Stomach (tissue), 9 donors: ENCODE measurements around the gene PAXIP1. TPM values are rescaled to one million over a fixed set of nuclear protein-coding genes. Genes with fewer than 3 reads are reported as not detected.
"Not testable (repeated sequence)": the region's sequence is repeated elsewhere in the genome, so short reads cannot be mapped to it uniquely, and the experiment has no call there.

ENCODE experiments used
- DNase-seq, 2 donors: peaks; one replicate each; pipeline versions ENCODE4 v3.0.0 to v3.0.0-alpha.2; 2013 to 2019
- H3K27ac ChIP-seq, 5 donors: fragments of 200-600 bp in 4 of 5; sonication (generic) in 4 of 5; one replicate each; pipeline ENCODE4 v1.5.1; 2013 to 2019; ENCODE audit warnings: mild to moderate bottlenecking in 1 of 5, moderate library complexity in 1 of 5
- H3K27me3 ChIP-seq, 3 donors: fragments of 200-600 bp; sonication (generic); one replicate each; pipeline ENCODE4 v1.5.1; 2017 to 2019; ENCODE audit warnings: mixed run types in 1 of 3
- H3K36me3 ChIP-seq, 4 donors: fragments of 200-600 bp; sonication (generic); 1 replicate in 3 of 4; 2 replicates in 1 of 4; pipeline ENCODE4 v1.5.1; 2016 to 2019
- H3K4me1 ChIP-seq, 4 donors: fragments of 200-600 bp; sonication (generic); one replicate each; pipeline ENCODE4 v1.5.1; 2016 to 2019
- H3K4me3 ChIP-seq, 4 donors: fragments of 200-600 bp; sonication (generic) in 3 of 4; one replicate each; pipeline ENCODE4 v1.5.1; 2016 to 2019; ENCODE audit warnings: mild to moderate bottlenecking in 1 of 4
- H3K9me3 ChIP-seq, 4 donors: fragments of 200-600 bp; sonication (generic); one replicate each; pipeline ENCODE4 v1.5.1; 2016 to 2019
- CTCF ChIP-seq, 7 experiments: fragments of 450-650 bp in 4 of 7; fragments of 200-600 bp in 3 of 7; sonication (generic) in 3 of 7; IDR thresholded peaks; one replicate each; pipeline ENCODE4 v1.5.1; 2016 to 2019; ENCODE audit warnings: antibody characterized with exemption in 7 of 7, control low read depth in 2 of 7, mild to moderate bottlenecking in 1 of 7
- EP300 ChIP-seq: sonication (generic); formaldehyde crosslinking; IDR thresholded peaks from one replicate; pipeline ENCODE4 v1.6.1; 2017; ENCODE audit warnings: antibody characterized with exemption
- POLR2A ChIP-seq, 4 donors: fragments of 450-650 bp; IDR thresholded peaks; one replicate each; pipeline ENCODE4 v1.6.1; 2016; ENCODE audit warnings: antibody characterized with exemption in 4 of 4, control low read depth in 2 of 4, mild to moderate bottlenecking in 1 of 4, moderate library complexity in 1 of 4
- POLR2AphosphoS5 ChIP-seq, 3 donors: sonication (generic); formaldehyde crosslinking; IDR thresholded peaks; one replicate each; pipeline ENCODE4 v1.6.1; 2016; ENCODE audit warnings: antibody characterized with exemption in 3 of 3
- WGBS, 5 donors: extraction: QIAGEN DNeasy Blood & Tissue Kit in 3 of 5; methylation state at CpG; one replicate each; pipeline versions ENCODE4 v1.1.5 to v1.1.7; 2013 to 2018; 5-methylcytosine and 5-hydroxymethylcytosine counted together
- intact Hi-C: fragments of 100-400 bp; cut with DNase I; formaldehyde crosslinking; loops from one replicate; pipeline ENCODE4 v1.15.1; 2023; ENCODE audit warnings: low total_unique reads
- polyA plus RNA-seq, 3 donors: library from polyadenylated mRNA; stranded (reverse); fragments of 200-250 nt; gene quantifications; one replicate each; pipeline ENCODE4 v1.2.3, GENCODE V29; 2013
- total RNA-seq, 5 donors: library from RNA; depleted of rRNA; stranded (reverse); fragments of >200 nt; gene quantifications; one replicate each; pipeline versions ENCODE4 v1.1.0 to v1.2.3, GENCODE V29; 2014 to 2016
- donor health status: healthy with polysubstance abuse.
- donor health status: Bipolar disorder and iron deficiency.
- donor health status: healthy.

PAXIP1 gene
- total and polyA plus RNA-seq, 8 donors = 0.87 to 24.1 (median 4.6) TPM

GRCh38 chr7:154937837-154938236 lies 65.1 kb downstream of the PAXIP1 start:
- no peak for TF ChIP-seq EP300
- TF ChIP-seq CTCF (IDR thresholded peaks at IDR 0.05) = no peak
- TF ChIP-seq POLR2AphosphoS5 (IDR thresholded peaks at IDR 0.05) = no peak
- TF ChIP-seq POLR2A (IDR thresholded peaks at IDR 0.05) = no peak
- Histone ChIP-seq H3K4me1 (peaks cover 0 to 4% (median 0%) of the 10 kb centered on the region in 4 donors), H3K27me3 (no peaks in the 10 kb centered on the region), H3K4me3 (no peak overlapping the region), H3K27ac (no peak overlapping the region), H3K36me3 (peaks cover 0 to 8% (median 3%) of the 10 kb centered on the region in 4 donors), H3K9me3 (peaks cover 8 to 17% (median 12%) of the 10 kb centered on the region in 4 donors)
- intact Hi-C loops = no loop called here
- 73 to 87% (median 82%) methylated on average over 1 of the region's 1 CpG for WGBS, 5 donors
- no peak for DNase-seq

- H3K4me3 ChIP-seq, H3K36me3 ChIP-seq, H3K27ac ChIP-seq, H3K27me3 ChIP-seq, DNase-seq, intact Hi-C loops: not testable (repeated sequence)
- Histone ChIP-seq H3K9me3 (peaks cover 8 to 17% (median 12%) of the 10 kb centered on the region in 4 donors), H3K4me1 (peaks cover 0 to 16% (median 12%) of the 10 kb centered on the region in 4 donors)
- 89 to 97% (median 93%) methylated on average over 5 of the region's 5 CpGs for WGBS, 5 donors
Observed at GRCh38 chr7:154934353-154934952, 68.5 kb downstream of the PAXIP1 start.

GRCh38 chr7:154931906-154932305 lies 71.0 kb downstream of the PAXIP1 start:
- 92 to 97% (median 95%) methylated on average over 2 of the region's 2 CpGs for WGBS, 5 donors
- H3K27ac ChIP-seq = no peak overlapping the region
- H3K9me3 ChIP-seq = peaks cover 8 to 17% (median 12%) of the 10 kb centered on the region in 4 donors
- H3K4me3 ChIP-seq = no peak overlapping the region
- H3K36me3 ChIP-seq = peaks cover 0 to 8% (median 0%) of the 10 kb centered on the region in 4 donors
- no peak for DNase-seq
- H3K27me3 ChIP-seq = no peaks in the 10 kb centered on the region
- peaks cover 5 to 31% (median 19%) of the 10 kb centered on the region in 4 donors for H3K4me1 ChIP-seq
- TF ChIP-seq EP300 = no peak
- no peak for TF ChIP-seq CTCF (IDR thresholded peaks at IDR 0.05)
- TF ChIP-seq POLR2AphosphoS5 (IDR thresholded peaks at IDR 0.05) = no peak
- no peak for TF ChIP-seq POLR2A (IDR thresholded peaks at IDR 0.05)
- intact Hi-C loops = no loop called here

GRCh38 chr7:154929006-154929726 lies 73.8 kb downstream of the PAXIP1 start:
- peaks cover 5 to 31% (median 19%) of the 10 kb centered on the region in 4 donors for H3K4me1 ChIP-seq
- H3K36me3 ChIP-seq = peaks cover 0 to under 1% (median 0%) of the 10 kb centered on the region in 4 donors
- no peak for DNase-seq
- TF ChIP-seq EP300 (no peak), POLR2A (IDR thresholded peaks at IDR 0.05) (no peak), POLR2AphosphoS5 (IDR thresholded peaks at IDR 0.05) (no peak), CTCF (IDR thresholded peaks at IDR 0.05) (no peak)
- H3K9me3 ChIP-seq = peaks cover 2 to 10% (median 6%) of the 10 kb centered on the region in 4 donors
- H3K27ac ChIP-seq = peak overlapping the region; percentile 81 to 96 (median 93)
- 52 to 64% (median 53%) methylated on average over 9 of the region's 9 CpGs for WGBS, 5 donors
- intact Hi-C loops = loop anchor here (5.0 to 10.0 kb wide), 2 partner anchors 76 to 413 kb away; partner anchors contain the start of gene PAXIP1
- H3K4me3 ChIP-seq = peak overlapping the region; percentile 58 to 62 (median 60)
- no peaks in the 10 kb centered on the region for H3K27me3 ChIP-seq
